RWPE2 (cell line): ENCODE measurements around the gene RFC5.

ENCODE experiments used
- ATAC-seq: fragments of 200-7000 bp; cut with Tn5 transposase; 3 replicates; pipeline ENCODE4 v1.9.1; 2021; ENCODE audit warnings: low read depth
- DNase-seq: peaks from one replicate; pipeline ENCODE4 v3.0.0-alpha.2; 2020; ENCODE audit warnings: low spot score
- H3K27ac ChIP-seq: fragments of 450-650 bp; 2 replicates; pipeline ENCODE4 v1.5.1; 2017; ENCODE audit warnings: mild to moderate bottlenecking; ENCODE audit not compliant: poor library complexity, severe bottlenecking
- H3K27me3 ChIP-seq: fragments of 250-450 bp; sonication (Bioruptor Pico); 2 replicates; pipeline ENCODE4 v1.5.1; 2021; ENCODE audit warnings: mild to moderate bottlenecking, moderate library complexity; ENCODE audit not compliant: insufficient read depth, poor library complexity, severe bottlenecking
- H3K36me3 ChIP-seq: fragments of 250-450 bp; sonication (Bioruptor Pico); 2 replicates; pipeline ENCODE4 v1.5.1; 2020; ENCODE audit warnings: low read depth, mild to moderate bottlenecking, moderate library complexity
- H3K4me1 ChIP-seq: fragments of 250-450 bp; sonication (Bioruptor Pico); 2 replicates; pipeline ENCODE4 v1.5.1; 2021; ENCODE audit warnings: mild to moderate bottlenecking, moderate library complexity; ENCODE audit not compliant: insufficient read depth, poor library complexity, severe bottlenecking
- H3K4me3 ChIP-seq: fragments of 250-450 bp; sonication (Bioruptor Pico); 2 replicates; pipeline ENCODE4 v1.5.1; 2021; ENCODE audit warnings: mild to moderate bottlenecking, moderate library complexity; ENCODE audit not compliant: severe bottlenecking
- H3K9me3 ChIP-seq: fragments of 250-450 bp; sonication (Bioruptor Pico); 2 replicates; pipeline ENCODE4 v1.5.1; 2021; ENCODE audit warnings: mild to moderate bottlenecking, moderate library complexity; ENCODE audit not compliant: severe bottlenecking
- CTCF ChIP-seq: fragments of 450-650 bp; IDR thresholded peaks from one replicate; pipeline ENCODE4 v1.5.1; 2017; ENCODE audit warnings: mild to moderate bottlenecking, moderate library complexity; ENCODE audit not compliant: poor library complexity, severe bottlenecking

Gene RFC5

DNA sequence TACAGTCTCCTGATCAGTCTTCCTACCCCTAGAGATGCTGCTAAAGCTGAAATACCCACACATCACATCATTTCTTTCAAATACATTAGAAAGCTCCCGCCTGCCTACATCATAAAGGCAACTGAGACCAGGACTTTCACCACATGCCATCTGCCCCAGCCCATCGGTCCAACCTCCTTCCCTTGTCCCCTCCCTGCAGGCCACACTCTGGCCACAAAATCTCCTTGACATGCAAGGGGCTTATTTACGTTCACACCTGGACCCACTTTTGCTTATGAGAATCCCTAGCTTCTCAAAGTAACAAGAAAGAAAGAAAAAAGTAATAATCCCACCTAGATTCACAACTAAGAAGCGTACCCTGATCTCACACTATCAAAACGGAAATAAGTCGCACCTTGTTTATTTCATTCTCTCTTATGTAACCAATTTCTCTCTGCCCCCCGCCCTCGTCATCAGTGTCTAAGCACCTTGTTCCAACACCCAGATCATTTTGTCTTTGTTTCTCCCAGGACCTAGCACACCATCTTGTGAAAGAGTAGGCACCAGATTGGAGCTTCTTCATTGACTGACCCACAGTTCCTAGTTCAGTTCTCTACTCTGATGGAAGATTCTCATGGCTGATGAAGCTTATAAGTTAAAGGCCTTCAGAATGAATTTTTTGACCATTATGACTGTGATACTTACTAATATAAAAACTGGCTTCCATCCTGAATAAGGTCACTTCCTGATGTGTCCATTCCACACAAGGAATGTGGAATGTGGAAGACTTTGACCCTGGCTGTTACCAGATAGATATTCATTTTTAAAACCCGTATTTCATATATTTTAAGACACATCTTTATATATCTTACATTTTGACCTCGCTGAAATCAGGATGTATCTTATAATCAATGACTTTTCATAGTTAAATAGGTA, 36.8 kb downstream of the RFC5 start:
- no peak for TF ChIP-seq CTCF
- DNase-seq (no peak), ATAC-seq (no peak)
- no peaks in the 10 kb centered on the region for H3K27me3 ChIP-seq
- peak overlapping the region; percentile 81 for H3K27ac ChIP-seq
- peaks cover 23% of the 10 kb centered on the region for H3K4me1 ChIP-seq
- peaks cover 37% of the 10 kb centered on the region for H3K36me3 ChIP-seq
- H3K9me3 ChIP-seq, result no peaks in the 10 kb centered on the region
- no peak overlapping the region for H3K4me3 ChIP-seq

GRCh38 chr12:118055144-118055557, 38.6 kb downstream of the RFC5 start:
- H3K4me3 ChIP-seq, result no peak overlapping the region
- peaks cover 27% of the 10 kb centered on the region for H3K4me1 ChIP-seq
- no peak overlapping the region for H3K27ac ChIP-seq

DNA sequence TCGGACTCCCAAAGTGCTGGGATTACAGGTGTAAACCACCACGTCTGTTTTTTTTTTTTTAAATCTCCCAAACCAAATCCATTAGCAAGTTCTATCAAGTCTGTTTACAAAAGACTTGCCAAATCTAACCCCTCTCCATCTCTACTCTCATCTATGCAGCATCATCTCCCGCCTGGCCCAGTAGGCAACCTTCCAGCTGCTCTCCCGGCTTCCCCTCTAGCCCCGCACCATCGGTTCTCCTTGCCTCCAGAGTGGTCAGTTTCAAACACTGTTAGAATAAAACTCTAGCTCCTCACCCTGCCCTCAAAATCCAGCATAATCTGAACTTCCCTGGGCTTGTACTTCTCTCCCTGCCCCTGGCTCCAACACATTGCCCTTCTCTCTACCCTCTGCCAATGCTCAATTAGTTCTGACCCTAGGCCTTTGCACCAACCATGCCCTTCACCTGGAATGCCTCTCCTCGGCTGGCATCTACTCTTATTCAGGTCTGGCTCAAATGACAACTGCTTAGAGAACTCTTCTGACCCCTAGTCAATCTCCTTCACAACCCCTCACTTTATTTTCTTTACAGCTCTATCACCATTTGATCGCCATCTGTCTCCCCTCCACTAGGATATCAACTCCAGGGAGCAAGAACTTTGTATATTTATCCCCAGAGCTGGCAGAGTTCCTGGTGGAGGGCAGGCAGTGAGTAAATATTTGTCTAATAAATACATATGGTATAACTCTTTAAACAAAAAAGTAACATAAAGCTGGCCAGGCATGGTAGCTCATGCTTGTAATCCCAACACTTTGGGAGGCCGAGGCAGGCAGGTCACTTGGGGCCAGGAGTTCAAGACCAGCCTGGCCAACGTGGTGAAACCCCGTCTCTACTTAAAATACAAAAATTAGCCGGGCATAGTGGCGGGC, 39.6 kb downstream of the RFC5 start:
- Histone ChIP-seq H3K27me3 (no peaks in the 10 kb centered on the region), H3K36me3 (peaks cover 14% of the 10 kb centered on the region), H3K4me3 (no peak overlapping the region), H3K4me1 (peaks cover 27% of the 10 kb centered on the region), H3K9me3 (no peaks in the 10 kb centered on the region), H3K27ac (no peak overlapping the region)
- DNase-seq, result no peak
- no peak for TF ChIP-seq CTCF
- ATAC-seq, result no peak

More at GRCh38 chr12:118055144-118055557, 38.6 kb downstream of the RFC5 start:
- peak; percentile 67 for TF ChIP-seq CTCF
- ATAC-seq (no peak), DNase-seq (no peak)
- H3K27me3 ChIP-seq, result no peaks in the 10 kb centered on the region
- no peaks in the 10 kb centered on the region for H3K9me3 ChIP-seq
- peaks cover 24% of the 10 kb centered on the region for H3K36me3 ChIP-seq

DNA sequence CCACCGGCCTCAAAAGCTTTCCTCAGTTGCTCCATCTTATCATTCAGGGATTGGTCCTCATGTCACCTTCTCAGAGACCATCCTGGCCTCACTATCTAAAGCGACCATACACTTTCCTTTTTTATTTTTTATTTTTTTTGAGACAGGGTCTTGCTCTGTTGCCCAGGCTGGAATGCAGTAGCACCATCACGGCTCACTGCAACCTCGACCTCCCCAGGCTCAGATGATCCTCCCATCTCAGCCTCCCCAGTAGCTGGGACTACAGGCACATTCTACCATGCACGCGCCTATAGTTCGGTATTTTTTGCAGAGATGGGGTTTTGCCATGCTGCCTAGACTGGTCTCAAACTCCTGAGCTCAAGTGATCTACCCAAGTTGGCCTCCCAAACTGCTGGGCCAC, 41.7 kb downstream of the RFC5 start:
- no peak for TF ChIP-seq CTCF
- Histone ChIP-seq H3K27ac (no peak overlapping the region), H3K4me1 (peaks cover 15% of the 10 kb centered on the region), H3K4me3 (no peak overlapping the region), H3K27me3 (no peaks in the 10 kb centered on the region), H3K9me3 (no peaks in the 10 kb centered on the region), H3K36me3 (peaks cover 3% of the 10 kb centered on the region)
- no peak for DNase-seq
- no peak for ATAC-seq
